KMS-11 (cell line): ENCODE data around the gene OSM.

Experiments used
- H2AFZ ChIP-seq: fragments of 200-600 bp; sonication (generic); 2 replicates; pipeline ENCODE4 v1.6.1; 2016; ENCODE audit warnings: antibody characterized with exemption, mixed run types, low read depth
- H3K27ac ChIP-seq: fragments of 200-600 bp; sonication (generic); 2 replicates; pipeline ENCODE4 v1.6.1; 2016; ENCODE audit warnings: mild to moderate bottlenecking, mixed run types
- H3K27me3 ChIP-seq: fragments of 200-600 bp; sonication (generic); 2 replicates; pipeline ENCODE4 v1.6.1; 2017; ENCODE audit warnings: mild to moderate bottlenecking, low read depth, mixed run types, moderate library complexity; ENCODE audit not compliant: insufficient read depth
- H3K36me3 ChIP-seq: fragments of 200-600 bp; sonication (generic); 2 replicates; pipeline ENCODE4 v1.6.1; 2017; ENCODE audit warnings: mild to moderate bottlenecking, mixed run types; ENCODE audit not compliant: insufficient read depth
- H3K4me1 ChIP-seq: fragments of 200-600 bp; sonication (generic); 2 replicates; pipeline ENCODE4 v1.6.1; 2016; ENCODE audit warnings: mild to moderate bottlenecking, low read depth, mixed run types; ENCODE audit not compliant: poor library complexity, severe bottlenecking
- H3K4me2 ChIP-seq: fragments of 200-600 bp; sonication (generic); 2 replicates; pipeline ENCODE4 v1.7.0; 2016; ENCODE audit warnings: mild to moderate bottlenecking, mixed run types
- H3K4me3 ChIP-seq: fragments of 200-600 bp; sonication (generic); IDR thresholded peaks from 2 replicates; pipeline ENCODE4 v1.6.1; 2017; ENCODE audit warnings: low read depth, low read length, mixed read lengths; ENCODE audit not compliant: insufficient read depth
- H3K79me2 ChIP-seq: fragments of 200-600 bp; sonication (generic); 2 replicates; pipeline ENCODE4 v1.6.1; 2016; ENCODE audit warnings: low read depth, mixed run types; ENCODE audit not compliant: insufficient read depth
- H3K9ac ChIP-seq: fragments of 200-600 bp; sonication (generic); 2 replicates; pipeline ENCODE4 v1.6.1; 2016; ENCODE audit warnings: mild to moderate bottlenecking, mixed run types
- H4K20me1 ChIP-seq: fragments of 200-600 bp; sonication (generic); 2 replicates; pipeline ENCODE4 v1.6.1; 2016; ENCODE audit warnings: mild to moderate bottlenecking, mixed run types; ENCODE audit not compliant: insufficient read depth
- CTCF ChIP-seq: fragments of 200-600 bp; sonication (generic); conservative IDR thresholded peaks from 2 replicates; pipeline ENCODE4 v1.6.1; 2017; ENCODE audit warnings: low read depth, mild to moderate bottlenecking, antibody characterized with exemption, low read length, moderate library complexity, mixed read lengths

The OSM gene

GRCh38 chr22:30266445-30267381 lies at the start of gene OSM:
Gene OSM (minus strand): TSS chr22:30266851. CDS start chr22:30266799, 52 bp downstream.
- Histone ChIP-seq H3K4me2 (peak within 1 kb of the TSS; percentile 92), H3K9ac (peak within 1 kb of the TSS; percentile 100), H4K20me1 (no peaks in the 10 kb centered on the region), H3K36me3 (no peaks in the 10 kb centered on the region), H2AFZ (peak within 1 kb of the TSS; percentile 61; the same call in 1 of the 2 replicates), H3K4me3 (no peak within 1 kb of the TSS), H3K27ac (peak within 1 kb of the TSS; percentile 99), H3K4me1 (peaks cover 29% of the 10 kb centered on the region), H3K27me3 (no peaks in the 10 kb centered on the region), H3K79me2 (peaks cover 7% of the 10 kb centered on the region; the same call in 1 of the 2 replicates)
- TF ChIP-seq CTCF = no peak

GRCh38 chr22:30315962-30316576 lies 49.4 kb upstream of the OSM start:
- peaks cover 60% of the 10 kb centered on the region for H3K4me1 ChIP-seq
- H3K4me2 ChIP-seq = no peak overlapping the region
- H4K20me1 ChIP-seq = no peaks in the 10 kb centered on the region
- H3K9ac ChIP-seq = no peak overlapping the region
- H3K36me3 ChIP-seq = no peaks in the 10 kb centered on the region
- no peak for TF ChIP-seq CTCF
- H2AFZ ChIP-seq = no peak overlapping the region
- no peak overlapping the region for H3K27ac ChIP-seq
- no peak overlapping the region for H3K4me3 ChIP-seq
- H3K79me2 ChIP-seq = peaks cover 48% of the 10 kb centered on the region; the same call in 1 of the 2 replicates
- no peaks in the 10 kb centered on the region for H3K27me3 ChIP-seq

- no peak for TF ChIP-seq CTCF
- H3K4me1 ChIP-seq = peaks cover 72% of the 10 kb centered on the region
- H3K27ac ChIP-seq = peak overlapping the region; percentile 13; the same call in 1 of the 2 replicates
- H3K4me2 ChIP-seq = peak overlapping the region; percentile 39; the same call in 1 of the 2 replicates
- H3K9ac ChIP-seq = no peak overlapping the region
- peaks cover 46% of the 10 kb centered on the region; the same call in 1 of the 2 replicates for H3K79me2 ChIP-seq
- H3K4me3 ChIP-seq = no peak overlapping the region
- H3K27me3 ChIP-seq = no peaks in the 10 kb centered on the region
- no peaks in the 10 kb centered on the region for H3K36me3 ChIP-seq
- no peak overlapping the region for H2AFZ ChIP-seq
- H4K20me1 ChIP-seq = no peaks in the 10 kb centered on the region
Measured at GRCh38 chr22:30314915-30315314, 48.3 kb upstream of the OSM start.

- H3K9ac ChIP-seq = no peak overlapping the region
- H3K4me2 ChIP-seq = no peak overlapping the region
- H3K4me3 ChIP-seq = no peak overlapping the region
- H3K36me3 ChIP-seq = no peaks in the 10 kb centered on the region
- H3K4me1 ChIP-seq = peaks cover 83% of the 10 kb centered on the region
- no peak for TF ChIP-seq CTCF
- peaks cover 46% of the 10 kb centered on the region; the same call in 1 of the 2 replicates for H3K79me2 ChIP-seq
- H3K27ac ChIP-seq = no peak overlapping the region
- no peaks in the 10 kb centered on the region for H3K27me3 ChIP-seq
- no peaks in the 10 kb centered on the region for H4K20me1 ChIP-seq
- H2AFZ ChIP-seq = no peak overlapping the region
Measured at GRCh38 chr22:30313527-30314363, 47.1 kb upstream of the OSM start.
